NCI-H146 treated with DMSO at 0.1 percent for 48 hours (cell line): ENCODE data around the gene R3HDM4.

ENCODE experiments used
- DNase-seq: peaks from one replicate; lab custom pipeline; 2025; ENCODE audit not compliant: unreplicated experiment; lab: John Stamatoyannopoulos, UW

Gene R3HDM4

DNA sequence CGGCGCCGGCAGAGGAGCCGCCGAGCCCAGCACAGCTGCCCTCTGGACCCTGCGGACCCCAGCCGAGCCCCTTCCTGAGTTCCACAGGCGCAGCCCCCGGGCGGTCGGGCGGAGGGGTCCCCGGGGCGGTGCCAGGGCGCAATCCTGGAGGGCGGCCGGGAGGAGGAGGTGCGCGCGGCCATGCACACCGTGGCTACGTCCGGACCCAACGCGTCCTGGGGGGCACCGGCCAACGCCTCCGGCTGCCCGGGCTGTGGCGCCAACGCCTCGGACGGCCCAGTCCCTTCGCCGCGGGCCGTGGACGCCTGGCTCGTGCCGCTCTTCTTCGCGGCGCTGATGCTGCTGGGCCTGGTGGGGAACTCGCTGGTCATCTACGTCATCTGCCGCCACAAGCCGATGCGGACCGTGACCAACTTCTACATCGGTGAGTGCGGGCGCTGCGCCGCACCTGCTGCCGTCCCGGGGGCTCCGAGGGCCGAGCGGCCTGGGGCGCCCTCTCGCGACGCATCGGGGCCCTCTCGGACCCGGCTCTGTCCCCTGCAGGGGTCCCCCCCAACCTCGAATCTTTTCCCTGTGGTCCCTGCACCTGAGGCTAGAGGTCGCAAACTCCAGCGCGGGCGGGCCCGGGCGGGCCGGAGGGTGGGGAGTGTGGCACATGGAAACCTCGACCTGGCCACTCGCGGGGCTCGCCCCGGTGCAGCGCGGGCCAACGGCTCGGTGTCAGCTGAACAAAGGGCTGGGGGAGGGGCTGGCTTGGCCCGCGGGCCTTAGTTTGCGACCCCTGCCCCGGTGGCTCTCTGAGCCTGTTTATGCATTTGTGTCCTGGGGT lies 4.5 kb upstream of the R3HDM4 start, which contains the start of gene KISS1R:
Gene KISS1R (plus strand): TSS at position 11 of the 829 bp plus-strand sequence. CDS start 170 bp downstream, at position 181.
- DNase-seq, result peak; percentile 34

DNA sequence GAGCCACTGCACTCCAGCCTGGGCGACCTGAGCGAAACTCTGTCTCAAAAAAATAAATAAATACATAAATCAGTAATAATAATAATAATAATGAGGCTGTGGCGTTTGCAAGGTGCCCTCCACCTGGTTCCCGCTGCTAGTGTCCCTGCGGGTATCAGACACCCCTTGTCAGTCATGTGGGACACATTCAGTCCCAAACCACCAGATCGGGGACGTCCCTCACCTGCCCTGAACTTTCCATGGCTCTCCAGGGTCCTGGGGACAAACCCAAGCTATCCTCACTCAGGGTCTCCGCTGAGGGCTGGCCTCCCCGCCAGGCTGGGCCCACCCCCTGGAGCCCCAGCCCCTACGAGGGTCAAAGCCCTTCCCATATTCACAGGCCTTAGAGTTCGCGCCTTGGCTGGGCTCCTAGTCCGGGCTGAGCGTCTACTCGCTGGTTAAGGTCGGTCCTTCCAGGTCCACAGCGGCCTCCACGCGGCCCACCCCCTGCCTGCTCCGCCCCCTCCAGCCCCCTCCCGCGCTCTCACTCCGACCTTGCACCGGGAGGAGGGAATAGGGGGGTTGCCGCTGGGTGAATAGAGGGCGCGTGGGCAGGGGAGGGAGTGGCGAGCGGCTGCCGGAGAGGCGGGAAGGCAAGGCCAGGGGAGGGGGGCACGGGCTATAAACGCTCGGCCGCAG lies 3.8 kb upstream of the R3HDM4 start:
- DNase-seq, result peak; percentile 11

DNA sequence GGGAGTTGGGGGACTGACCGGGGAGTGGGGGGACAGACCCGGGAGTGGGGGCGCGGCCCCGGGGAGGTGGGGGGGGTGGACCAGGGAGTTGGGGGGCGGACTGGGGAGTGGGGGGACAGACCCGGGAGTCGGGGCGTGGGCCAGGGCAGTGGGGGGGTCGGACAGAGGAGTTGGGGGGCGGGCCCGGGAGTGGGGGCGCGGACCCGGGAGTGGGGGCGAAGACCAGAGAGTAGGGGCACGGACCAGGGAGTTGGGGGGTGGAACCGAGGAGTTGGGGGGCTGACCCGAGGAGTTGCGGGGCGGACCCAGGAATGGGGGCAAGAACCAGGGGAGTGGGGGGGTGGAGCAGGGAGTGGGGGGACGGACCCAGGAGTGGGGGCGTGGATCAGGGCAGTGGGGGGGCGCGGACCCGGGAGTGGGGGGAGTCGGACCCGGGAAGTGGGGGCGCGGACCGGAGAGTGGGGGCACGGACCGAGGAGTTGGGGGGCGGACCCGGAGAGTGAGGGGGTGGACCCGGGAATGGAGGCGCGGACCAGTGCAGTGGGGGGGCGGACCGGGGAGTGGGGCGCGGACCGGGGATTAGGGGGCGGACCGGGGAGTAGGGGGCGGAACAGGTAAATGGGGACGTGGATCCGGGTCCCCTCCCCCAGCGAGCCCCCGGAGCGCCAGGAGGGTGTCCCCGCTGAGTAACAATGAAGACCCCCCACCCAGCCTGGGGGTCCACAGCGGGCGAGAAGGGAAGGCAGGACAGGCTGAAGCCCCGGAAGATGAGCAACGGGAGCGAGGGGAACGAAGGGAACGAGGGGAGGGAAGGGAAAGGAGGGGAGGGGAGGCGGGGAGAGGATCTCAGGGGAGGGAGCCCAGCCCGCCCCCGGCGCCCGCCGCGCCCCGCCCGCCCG lies 589 bp downstream of the R3HDM4 start:
- DNase-seq, result no peak

DNA sequence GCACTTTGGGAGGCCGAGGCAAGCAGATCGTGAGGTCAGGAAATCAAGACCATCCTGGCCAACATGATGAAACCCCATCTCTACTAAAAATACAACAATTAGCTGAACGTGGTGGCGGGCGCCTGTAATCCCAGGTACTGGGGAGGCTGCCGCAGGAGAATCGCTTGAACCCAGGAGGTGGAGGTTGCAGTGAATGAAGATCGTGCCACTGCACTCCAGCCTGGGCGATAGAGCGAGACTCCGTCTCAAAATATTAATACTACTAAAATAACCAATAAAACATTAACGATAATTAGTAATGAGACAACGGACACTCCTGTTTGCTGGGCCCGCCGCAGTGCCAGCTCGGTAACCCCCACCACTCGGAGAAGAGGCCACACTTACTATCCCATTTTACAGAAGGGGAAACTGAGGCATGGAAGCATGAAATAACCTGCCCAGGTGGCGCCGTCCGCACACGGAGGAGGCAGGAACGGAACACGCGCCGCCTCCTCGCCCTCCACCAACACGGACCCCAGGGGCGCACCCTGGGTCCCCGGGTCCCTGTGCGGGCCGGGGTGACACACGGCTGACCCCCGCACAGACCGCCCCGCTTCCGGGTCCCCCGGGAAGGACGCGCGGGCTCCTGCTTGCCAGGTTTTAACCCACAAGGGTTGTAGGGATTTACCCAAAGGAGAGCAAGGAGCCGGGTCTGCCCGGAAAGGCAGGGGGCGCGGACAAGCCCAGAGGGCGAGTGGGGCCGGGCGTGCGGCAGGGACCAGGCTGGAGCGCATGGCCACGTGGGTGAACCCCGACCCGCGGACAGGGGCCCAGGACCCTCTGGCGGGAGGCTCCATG lies 1.6 kb downstream of the R3HDM4 start:
- DNase-seq, result no peak

DNA sequence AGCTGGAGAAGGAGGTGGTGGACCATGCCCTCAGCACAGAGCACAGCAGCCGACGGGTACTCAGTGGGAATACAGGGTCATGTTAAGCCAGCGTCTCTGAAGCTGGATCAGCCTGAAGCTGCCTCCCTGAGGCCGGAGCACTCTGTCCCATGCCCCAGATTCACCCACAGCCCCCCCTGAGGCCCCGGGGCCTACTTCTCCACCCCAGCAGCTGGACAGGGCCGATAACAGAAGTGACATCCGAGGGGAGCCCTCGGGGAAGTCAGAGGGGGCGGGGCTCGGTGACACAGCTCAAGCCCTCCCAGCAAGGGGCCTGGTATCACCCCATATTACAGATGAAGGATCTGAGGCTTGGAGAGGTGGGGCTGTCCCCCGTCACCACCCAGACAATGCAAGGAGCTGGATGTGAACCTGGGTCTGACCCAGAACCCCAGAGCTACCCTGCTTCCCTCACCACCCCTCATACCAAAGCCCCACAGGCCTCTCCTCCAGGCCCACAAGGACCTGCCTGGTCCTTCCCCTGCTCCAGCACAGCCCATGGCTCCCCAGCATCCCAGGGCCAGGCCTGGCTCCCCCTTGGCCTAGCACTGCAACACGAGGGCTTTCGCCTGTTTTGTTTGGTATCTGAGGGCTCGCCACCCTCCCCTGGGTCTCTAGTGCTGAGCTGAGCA lies 5.7 kb downstream of the R3HDM4 start:
- no peak for DNase-seq

DNA sequence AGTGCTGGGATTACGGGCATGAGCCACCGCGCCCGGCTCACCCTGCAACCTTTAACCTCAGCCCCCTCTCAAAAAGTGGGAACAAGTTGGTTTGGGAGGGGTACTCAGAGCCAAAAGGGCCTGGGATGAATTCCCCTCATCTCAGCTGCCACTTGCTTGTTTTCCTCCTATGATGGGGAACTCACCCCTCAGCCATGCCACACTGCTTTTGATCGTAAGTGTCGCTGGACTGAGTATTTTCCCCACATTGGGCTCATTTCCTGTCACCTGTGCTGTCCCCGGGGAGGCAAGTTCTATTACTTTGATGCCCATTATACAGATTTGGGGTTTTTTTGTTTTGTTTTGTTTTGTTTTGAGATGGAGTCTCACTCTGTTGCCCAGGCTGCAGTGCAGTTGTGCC lies 6.5 kb downstream of the R3HDM4 start:
- DNase-seq, result no peak

DNA sequence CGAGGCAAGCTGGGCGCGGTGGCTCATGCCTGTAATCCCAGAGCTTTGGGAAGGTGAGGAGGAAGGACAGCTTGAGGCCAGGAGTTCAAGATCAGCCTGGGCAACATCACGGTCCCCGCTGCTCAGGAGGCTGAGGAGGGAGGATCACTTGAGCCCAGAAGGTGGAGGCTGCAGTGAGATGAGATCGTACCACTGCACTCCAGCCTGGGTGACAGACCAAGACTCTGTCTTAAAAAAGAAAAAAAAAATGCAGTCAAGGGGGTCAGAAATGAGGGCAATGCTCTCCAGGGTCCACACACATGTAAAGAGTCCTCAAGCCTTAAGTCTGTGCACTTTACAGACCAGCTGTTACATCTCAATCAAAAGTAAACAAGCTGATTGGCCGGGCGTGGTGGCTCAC lies 8.5 kb downstream of the R3HDM4 start:
- no peak for DNase-seq

DNA sequence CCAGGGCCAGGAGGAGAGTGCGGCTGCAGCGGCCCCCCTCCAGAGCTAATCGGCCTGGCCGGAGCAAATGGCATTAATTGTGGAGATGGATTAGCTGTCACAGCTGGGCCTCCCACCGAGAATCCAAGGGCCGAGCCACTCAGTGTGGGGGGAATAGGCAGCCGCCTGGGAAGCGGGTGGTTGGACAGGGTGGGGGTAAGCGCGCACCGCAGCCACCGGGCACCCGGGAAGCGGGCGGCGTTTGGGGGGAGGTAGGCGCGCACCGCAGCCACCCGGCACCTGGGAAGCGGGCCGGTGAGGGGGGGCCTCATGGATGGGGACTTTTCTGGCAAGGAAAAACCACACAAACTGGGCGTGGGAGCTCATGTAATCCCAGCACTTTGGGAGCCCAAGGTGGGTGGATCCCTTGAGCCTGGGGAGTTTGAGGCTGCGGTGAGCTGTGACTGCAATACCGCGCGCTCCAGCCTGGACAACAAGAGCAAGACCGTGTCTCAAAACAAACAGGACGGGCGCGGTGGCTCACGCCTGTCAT lies 9.7 kb downstream of the R3HDM4 start:
- DNase-seq, result peak; percentile 44

DNA sequence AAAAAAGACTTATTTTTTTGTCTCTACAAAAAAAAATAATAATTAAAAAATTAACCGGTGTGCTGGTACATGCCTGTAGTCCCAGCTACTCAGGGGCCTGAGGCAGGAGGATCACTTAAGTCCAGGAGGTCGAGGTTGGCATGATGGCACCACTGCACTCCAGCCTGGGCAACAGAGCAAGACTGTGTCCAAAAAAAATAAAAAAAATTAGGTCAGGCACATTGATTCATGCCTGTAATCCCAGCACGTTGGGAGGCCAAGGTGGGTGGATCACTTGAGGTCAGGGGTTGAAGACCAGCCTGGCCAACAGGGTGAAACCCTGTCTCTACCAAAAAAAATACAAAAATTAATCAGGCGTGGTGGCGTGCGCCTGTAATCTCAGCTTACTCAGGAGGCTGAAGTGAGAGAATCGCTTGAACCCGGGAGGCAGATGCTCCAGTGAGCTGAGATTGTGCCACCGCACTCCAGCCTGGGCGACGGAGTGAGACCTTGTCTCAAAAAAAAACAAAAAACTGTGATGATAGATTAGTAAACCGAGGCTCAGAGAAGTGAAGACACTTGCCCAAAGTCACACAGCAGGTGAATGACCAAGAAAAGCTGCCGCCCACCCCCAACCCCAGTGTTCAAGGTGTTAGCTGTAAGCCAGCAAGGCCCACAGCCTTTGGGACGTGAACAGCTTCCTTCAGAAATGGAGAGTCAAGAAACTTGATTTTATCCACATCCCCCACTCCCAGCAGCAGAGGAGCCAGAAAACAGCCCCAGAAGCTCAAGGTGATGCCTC lies 10.4 kb downstream of the R3HDM4 start:
- no peak for DNase-seq

DNA sequence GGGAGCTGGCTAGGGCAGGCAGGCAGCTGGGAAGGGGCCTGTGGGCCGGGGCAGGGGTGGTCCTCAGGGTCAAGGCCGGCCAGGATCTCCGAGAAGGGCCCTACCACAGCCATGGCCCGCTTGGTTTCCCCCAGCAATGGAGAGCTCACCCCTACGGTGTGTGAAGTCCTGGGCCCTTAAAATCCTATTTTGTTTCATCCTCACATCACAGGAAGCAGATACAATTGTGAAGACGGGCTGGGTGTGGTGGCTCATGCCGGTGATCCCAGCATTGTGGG lies 11.0 kb downstream of the R3HDM4 start:
- DNase-seq, result no peak

DNA sequence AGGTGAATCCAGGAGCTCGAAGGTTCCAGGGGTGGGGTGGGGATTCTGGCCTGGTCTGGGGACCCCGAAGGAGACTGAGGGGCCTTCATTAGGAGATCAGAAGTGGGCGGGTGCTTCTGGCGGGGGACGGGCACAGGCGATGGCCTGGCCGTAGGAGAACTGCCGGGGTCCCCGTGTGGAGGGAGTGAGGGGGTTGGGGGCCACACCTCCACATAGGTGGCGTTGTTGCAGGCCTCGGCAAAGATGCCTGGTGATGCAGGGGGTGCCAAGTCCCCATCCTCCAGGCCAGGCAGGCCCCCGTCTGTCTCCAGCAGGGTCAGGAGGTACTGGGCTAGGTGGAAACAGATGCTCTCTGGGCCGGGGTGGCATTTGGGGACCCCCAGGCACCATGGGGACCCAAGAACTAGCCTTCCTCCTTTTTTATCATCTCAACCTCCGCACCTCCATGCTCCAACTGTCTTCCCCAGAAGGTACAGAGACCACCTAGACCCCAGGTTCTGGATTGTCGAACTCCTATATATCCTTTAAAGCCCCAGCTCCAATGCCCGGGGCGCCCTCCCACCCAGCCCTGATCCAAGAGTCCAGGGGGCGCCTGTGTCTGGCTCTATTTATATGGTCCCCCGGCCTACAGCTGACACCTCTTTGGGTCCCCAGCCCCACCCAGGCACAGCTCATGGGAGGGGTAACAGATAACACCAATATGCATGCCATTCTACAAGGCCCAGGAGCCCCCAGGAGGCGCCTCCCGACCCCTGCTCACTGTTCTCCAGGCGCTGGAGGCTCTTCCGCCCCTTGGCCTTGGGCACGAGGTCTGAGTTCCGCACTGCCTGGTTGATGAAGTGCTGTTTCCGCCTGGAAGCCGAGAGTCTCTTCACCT lies 11.6 kb downstream of the R3HDM4 start:
- DNase-seq, result no peak

DNA sequence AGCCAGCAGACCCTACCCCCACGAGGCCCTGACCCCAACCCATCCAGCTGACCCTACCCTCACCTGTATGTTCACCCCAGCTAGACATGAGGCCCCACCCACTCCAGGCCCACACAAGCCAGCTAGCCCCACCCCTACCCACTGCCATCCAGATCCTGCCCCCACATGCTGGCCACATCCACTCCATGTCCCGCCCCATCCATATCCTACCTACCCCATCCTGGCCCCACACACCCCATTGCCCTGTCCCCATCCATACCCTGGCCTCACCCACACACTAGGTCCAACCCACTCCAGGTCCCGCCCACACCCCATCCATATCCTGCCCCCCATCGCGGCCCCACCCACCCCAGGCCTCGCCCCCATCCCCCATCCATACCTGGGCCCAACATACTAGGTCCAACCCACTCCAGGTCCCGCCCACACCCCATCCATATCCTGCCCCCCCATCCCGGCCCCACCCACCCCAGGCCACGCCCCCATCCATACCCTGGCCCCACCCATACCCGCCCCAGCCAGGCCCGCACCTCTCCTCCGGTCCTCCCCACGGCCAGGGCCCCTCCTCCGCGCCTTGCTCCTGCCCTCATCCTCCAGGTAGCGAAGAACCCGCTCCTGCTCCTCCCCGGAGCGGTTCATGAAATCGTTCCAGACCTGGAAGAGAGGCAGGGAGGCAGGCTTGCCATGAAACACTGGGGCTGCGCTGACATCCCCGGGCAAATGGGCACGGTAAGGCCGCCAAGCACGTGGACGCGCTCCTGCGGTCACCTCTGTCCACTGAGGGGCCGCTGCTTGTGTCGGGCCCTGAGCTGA lies 12.5 kb downstream of the R3HDM4 start:
- DNase-seq, result no peak

DNA sequence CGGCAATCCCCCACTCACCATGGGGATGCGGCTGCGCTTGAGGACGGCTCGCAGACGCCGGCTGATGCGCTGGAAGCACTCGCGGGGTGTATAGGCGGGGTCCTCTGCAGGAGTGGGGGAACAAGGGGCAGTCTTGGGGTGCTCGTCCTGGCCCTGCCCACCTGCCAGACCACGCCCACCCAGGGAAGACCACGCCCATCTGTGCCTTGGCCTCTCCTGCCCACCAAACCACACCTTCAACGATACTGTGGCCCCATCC lies 13.0 kb downstream of the R3HDM4 start:
- no peak for DNase-seq

DNA sequence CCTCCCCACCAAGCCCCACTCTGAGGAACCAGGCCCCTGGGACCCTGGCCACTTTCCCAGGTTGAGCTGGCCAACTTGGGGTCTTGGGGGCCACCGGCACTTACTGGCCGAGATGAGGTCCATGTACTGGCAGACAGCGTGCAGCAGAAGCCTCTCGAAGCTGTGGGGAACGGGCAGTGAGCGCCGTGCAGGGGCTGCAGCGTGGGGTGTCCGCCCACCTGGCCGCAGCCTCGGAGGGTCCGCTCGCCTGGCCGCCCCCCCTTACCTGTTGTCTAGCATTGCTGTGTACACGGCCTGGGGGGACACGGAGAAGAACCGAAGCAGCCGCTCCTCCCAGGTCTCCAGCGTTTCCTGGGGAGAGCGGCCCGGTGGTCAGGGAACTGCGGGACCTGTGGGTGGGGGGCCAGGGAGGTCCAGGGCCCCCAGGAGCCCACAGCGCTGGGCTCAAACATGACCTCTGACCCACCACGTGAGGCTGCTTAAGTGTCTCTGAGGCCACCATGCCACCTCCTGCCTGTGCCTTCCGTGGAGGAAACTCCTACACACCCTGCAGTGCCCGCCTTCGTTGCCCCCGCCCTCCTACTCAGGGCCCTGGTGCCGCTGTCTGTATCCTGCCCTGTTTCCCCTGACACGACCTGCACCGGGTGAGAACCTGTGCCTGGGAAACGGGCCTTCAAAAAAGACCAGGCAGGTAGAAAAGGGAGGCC lies 13.5 kb downstream of the R3HDM4 start:
- no peak for DNase-seq

DNA sequence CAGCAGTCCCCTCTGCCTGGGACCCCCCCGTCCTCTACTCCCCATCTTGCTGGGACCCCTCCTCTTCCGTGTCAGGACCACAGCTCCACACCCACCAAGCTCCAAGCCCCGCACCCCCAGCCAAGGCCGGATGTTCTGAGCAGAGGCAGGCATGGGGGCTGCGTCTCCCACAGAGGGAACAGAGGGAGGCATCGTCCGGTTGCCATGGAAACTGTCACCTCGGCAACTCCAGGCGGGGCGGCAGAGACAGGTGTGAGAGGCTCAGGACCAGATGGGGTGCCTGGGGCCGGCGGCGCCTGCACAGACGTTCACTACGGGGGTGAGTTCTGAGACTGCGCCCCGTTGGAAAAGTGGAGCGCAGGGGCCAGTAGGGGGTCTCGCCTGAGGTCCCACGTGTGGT lies 14.4 kb downstream of the R3HDM4 start:
- peak; percentile 40 for DNase-seq

DNA sequence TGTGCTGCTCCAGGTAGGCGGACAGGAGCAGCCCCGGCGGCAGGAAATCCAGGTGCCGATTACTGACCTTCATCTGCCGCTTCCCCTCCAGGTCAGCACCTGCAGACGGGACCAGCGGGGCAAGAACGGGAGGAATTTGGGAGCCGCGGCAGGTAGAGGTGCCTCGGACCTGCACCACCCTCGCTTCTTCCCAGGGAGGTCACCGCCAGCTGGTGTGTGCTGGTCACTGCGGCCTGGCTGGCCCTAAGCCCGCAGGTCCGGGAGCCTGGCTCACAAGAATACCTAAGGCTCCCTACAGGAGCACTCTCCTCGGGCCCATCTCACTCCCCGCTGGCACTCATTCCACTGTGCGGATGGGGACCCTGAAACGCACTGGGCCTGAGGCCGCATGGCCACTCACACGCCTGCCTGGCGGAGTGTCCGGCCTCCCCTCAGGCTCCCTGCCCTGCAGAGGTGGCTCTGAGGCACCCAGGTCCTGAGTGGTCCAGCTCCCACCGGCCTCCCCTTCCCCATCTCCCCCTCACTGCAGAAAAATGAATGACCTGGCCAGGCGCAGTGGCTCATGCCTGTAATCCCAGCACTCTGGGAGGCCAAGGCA lies 15.5 kb downstream of the R3HDM4 start:
- no peak for DNase-seq

DNA sequence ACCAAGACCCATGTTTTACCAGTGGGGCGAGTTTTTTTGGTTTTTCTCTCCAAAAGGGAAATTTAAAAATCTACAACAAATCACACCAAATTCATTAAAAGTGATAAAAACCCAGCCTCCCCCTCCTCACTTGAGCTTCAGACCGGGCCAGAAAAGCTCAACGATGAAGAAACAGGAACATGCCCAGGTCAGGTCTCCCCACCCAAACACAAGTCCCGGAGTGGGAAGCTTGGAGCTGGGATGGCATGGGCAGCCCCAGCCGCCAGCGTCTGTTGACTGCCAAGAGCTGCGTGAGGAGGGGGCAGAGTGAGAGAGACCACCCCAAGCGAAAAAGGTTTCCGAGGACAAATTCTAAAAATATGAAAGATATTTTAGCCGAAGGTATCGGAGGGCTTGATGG lies 16.0 kb downstream of the R3HDM4 start:
- no peak for DNase-seq
